ENCODE measurements around the gene STK17A.
"Not testable (repeated sequence)": the region's sequence is repeated elsewhere in the genome, so short reads cannot be mapped to it uniquely, and the experiment has no call there.

The STK17A gene

GRCh38 chr7:43600056-43600455 is 17.1 kb downstream of the STK17A start:
- no peak for DNase-seq (ENCODE audit: low read depth)

- no peak for DNase-seq (ENCODE audit: low read depth)
Measured at GRCh38 chr7:43602256-43602655, 19.3 kb downstream of the STK17A start.

DNA sequence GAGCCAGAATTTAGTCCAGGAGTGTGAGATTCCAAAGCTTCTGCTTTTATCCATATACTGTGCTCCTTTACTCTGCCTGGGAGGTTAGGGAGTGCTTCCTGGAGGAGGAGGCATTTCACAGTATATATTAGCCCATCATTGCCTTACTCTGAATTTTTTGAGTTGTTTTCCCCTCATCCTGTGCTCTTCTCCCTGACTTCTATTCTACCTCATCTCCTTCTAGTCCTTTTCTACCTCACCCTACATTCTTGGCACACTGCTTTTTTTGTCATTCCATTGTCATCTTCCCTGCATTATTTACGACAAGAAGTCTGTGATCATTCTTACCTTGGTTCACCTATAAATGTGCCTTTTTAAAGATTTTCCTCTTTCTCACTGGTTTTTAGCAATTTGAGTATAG is 21.3 kb downstream of the STK17A start:
- DNase-seq (ENCODE audit: low read depth) = no peak

GRCh38 chr7:43609097-43609496 is 26.2 kb downstream of the STK17A start:
- no peak for DNase-seq (ENCODE audit: low read depth)

DNA sequence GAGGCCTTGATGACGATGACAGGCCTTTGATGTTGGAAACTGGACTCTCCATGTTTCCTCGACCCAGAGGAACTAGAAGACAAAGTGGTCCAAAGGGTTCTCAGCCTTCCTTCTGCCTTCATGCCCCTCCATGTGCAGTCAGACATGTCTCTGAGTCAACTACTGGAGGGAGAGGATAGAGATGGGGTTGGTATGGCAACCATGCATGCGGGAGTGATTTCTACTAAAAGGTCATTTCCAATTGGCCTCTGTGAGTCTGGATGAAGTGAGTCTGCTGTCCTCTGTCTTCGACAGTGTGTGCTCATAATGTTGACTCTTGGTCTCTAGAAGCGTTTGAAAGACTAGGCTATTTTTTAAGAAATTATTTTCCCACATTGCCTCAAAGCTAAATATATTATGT is 29.2 kb downstream of the STK17A start:
- DNase-seq (ENCODE audit: low read depth) = no peak

DNA sequence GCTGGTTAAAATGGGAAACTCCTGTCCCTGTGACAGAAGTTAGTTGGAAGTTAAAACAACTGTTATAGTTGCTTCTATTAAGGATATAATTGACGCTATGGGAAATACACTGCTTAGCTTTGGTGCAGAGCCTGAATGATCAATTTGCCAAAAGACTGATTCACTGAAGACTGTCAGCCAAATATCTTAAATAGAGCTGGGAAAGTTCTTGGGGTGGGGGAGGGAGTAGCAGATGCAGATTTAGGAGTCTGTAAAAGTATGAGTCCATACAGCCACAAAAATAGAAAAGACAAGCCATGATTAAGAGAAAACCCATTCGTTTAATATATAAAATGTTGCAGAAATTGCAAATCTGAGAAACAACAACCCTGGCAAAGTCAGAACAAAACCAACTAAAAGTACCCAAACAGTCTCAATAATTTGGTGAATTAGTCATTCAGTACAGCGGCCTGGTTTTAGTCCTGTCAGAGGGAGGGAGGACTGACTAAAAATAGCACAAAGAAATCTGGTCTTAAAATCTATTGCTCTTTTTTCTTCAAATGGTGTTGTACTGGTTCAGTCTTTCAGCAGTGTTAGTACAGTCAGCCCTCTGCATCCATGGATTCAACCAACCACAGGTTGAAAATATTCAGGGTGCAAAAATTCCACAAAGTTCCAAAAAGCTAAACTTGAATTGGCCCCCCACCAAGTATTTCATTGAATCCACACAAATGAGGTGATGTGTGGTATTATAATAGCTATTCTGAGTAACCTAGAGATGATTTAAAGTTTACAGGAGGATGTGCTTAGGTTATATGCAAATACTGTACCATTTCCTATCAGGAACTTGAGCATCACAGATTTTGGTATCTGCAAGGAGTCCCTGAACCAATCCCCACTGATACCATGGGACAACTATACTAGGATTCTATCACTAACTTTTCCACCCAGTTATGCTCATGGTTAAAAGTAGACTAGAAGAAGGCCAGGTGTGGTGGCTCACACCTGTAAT is 30.0 kb downstream of the STK17A start:
- no peak for DNase-seq (ENCODE audit: low read depth)

GRCh38 chr7:43615558-43616145 is 32.7 kb downstream of the STK17A start:
- DNase-seq (ENCODE audit: low read depth) = no peak

DNA sequence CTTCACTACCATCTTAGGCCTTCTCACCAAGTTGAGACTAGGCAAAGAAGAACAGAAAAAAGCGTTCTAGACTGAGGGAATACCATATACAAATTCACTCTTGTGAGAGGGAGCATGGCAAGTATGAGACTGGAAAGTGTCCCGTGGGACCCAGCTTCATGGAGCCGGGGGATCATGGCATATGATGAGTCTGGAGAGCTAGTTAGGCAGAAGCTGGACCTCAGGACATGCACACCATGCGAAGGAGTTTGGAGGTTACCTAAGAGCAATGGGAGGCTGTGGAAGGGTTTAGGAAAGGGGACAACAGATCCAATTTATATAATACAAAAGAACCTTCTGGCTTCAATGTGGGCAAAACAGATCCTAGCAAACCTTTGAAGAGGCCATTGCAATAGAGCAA is 34.1 kb downstream of the STK17A start:
- DNase-seq (ENCODE audit: low read depth) = no peak

GRCh38 chr7:43618073-43618472 is 35.2 kb downstream of the STK17A start:
- no peak for DNase-seq (ENCODE audit: low read depth)

- DNase-seq (ENCODE audit: low read depth) = no peak
Measured at GRCh38 chr7:43619213-43620012, 36.5 kb downstream of the STK17A start.

GRCh38 chr7:43621729-43622448 is 39.0 kb downstream of the STK17A start:
- no peak for DNase-seq (ENCODE audit: low read depth)

DNA sequence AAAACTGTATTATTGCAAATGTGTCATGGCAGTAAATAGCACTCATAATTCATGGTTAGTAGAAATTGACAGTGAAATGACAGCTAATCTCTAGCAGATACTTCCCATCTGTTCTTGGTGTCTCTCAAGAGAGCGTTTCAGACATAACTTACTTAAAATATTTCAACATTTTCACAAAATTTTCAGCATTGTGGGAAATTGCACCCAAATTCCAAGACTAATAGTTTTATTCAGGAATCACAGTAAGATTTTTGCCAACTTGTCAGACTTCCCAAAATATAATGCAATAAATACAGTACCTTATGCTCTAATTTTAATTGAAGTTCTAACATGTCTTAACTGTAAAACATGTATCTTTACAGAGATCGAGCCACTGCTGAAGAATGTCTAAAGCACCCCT is 41.2 kb downstream of the STK17A start:
- no peak for DNase-seq (ENCODE audit: low read depth)

GRCh38 chr7:43625453-43625852 is 42.5 kb downstream of the STK17A start:
- peak; percentile 31 for DNase-seq (ENCODE audit: low read depth)

DNA sequence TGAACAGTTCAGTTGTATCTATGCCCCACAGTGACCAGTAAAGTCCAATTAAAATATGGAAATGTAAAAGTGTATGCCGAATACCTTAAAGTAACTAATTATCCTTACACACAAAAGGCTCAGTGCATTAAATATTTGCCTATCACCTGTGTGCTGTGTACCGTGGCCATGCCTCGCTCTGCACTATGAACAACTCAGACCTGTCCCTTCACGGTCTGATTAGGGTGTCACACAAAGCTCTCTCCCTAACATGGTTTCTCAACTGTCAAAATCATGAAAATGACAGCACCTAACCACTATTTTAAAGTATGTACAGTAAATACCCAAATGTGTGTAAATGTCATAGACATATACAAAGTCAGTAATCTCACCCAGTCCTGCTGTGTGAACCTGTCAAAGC is 43.1 kb downstream of the STK17A start:
- DNase-seq (ENCODE audit: low read depth) = no peak

DNA sequence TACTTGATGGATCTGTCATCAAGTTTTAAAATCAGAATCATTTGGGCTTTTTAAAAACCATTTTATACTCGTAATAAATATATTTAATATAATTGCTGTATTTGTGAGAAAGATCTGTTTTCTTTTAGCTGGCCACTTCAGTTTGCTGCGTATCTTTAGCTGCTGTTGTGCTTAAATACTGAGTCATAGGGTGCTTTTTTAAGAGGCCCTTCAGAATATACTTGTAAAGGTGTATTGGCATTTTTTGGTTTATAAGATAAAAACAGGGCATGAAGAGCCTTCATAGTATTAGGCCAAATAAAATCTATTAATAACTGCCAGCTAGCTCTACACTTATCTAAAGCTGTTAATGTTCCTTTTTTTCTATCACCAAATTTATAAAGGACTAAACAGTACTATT is 43.8 kb downstream of the STK17A start:
- no peak for DNase-seq (ENCODE audit: low read depth)

GRCh38 chr7:43627798-43628197 is 44.9 kb downstream of the STK17A start:
- DNase-seq (ENCODE audit: low read depth) = not testable (repeated sequence)

- no peak for DNase-seq (ENCODE audit: low read depth)
Measured at GRCh38 chr7:43628431-43628830, 45.5 kb downstream of the STK17A start.

GRCh38 chr7:43629857-43630256 is 46.9 kb downstream of the STK17A start:
- DNase-seq (ENCODE audit: low read depth) = no peak

GRCh38 chr7:43630482-43630881 is 47.6 kb downstream of the STK17A start:
- DNase-seq (ENCODE audit: low read depth) = no peak

DNA sequence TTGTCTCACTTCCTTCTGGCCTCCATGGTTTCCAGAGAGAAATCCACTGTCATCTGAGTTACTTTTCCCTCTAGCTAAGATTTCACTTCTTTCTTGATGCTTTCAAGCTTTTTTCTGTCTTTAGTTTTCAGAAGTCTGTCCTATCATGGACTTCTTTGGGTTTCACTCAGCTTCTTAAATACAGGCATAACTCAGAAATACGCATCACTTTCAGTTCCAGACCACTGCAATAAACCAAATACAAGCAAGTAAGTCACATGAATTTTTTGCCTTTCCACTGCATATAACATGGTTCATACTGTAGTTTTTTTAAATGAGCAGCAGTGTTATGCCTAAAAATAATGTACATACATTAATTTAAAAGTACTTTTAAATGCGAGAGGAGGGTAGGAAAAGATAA is 48.7 kb downstream of the STK17A start:
- no peak for DNase-seq (ENCODE audit: low read depth)

- no peak for DNase-seq (ENCODE audit: low read depth)
Measured at GRCh38 chr7:43632746-43633145, 49.8 kb downstream of the STK17A start.

- no peak for DNase-seq (ENCODE audit: low read depth)
Measured at GRCh38 chr7:43634384-43634783, 51.5 kb downstream of the STK17A start.
